SIG-M5 (cell line): Measurements from ENCODE around the gene LMBR1L.

Experiments used
- DNase-seq: peaks from one replicate; lab custom pipeline; 2025; lab: John Stamatoyannopoulos, UW

LMBR1L gene

DNA sequence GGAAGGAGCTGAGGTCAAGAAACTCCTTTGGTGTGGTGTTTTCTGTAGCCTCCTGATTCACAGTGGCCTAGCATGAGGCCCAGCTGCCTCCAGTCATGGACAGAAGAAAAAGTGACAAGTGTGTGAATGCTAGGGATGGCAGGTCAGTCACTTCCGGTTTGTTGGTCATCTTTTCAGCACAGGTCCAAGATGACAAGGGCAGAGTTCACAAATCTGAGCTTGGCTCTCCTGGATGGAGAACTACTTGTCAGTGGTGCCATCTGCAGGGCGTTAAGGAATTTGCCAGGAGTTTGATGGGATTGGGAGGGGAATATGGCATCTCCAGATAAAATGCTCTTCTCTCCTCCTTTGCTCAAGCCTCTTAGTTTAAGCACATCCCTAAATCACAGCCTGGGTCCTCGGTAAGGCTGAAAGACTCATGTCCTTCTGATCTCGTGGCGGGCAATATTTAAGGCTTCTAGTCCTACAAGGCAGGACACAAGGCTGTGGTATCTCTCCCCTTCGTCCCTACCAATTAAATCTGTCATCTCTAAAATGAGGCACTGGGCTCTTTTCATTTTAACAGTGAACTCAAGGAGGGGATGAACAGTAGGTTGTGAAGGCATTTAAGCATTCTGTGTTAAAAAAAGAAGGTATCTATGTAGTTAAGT is 10.5 kb upstream of the LMBR1L start:
- DNase-seq, result no peak

- no peak for DNase-seq
Measured at GRCh38 chr12:49111206-49111605, 559 bp upstream of the LMBR1L start.

DNA sequence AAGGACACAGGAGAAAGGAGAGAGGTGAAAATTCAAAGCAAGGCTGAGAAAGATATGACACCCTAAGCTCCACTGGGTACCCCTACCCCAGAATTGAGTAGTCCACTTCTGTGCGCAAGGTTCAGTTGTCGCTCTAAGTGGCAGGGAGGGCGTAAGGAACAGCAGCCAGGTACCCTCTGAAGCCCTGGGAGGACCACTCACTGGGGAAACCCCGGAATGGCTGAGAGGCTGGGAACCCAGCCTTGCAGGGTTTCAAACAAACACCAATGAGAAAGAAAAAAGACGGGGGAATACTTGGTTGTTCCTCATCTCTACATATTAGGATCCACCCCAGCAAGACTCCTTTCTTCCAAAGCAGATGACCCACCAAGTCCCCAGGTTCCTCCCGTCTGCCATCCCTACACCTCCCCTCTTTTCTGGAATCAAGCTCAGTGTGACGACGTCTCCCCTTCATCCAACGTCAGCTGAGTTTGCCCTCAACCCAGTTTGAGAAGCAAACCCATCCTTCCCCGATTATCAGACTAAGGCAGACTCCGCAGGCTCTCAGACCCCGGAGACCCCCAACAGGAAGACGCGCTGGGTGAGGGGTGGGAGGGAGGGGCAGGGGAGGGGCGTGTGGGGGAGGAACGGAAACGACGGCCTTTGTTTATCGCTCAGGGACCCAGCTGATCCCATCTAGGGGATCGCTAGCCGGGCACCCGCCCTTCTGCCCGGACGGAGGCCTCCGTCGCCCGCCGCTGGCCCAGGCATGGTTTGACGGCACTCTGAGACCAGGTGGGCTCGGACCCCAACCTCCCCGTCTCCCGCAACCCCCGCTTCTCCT is 795 bp downstream of the LMBR1L start:
- no peak for DNase-seq

DNA sequence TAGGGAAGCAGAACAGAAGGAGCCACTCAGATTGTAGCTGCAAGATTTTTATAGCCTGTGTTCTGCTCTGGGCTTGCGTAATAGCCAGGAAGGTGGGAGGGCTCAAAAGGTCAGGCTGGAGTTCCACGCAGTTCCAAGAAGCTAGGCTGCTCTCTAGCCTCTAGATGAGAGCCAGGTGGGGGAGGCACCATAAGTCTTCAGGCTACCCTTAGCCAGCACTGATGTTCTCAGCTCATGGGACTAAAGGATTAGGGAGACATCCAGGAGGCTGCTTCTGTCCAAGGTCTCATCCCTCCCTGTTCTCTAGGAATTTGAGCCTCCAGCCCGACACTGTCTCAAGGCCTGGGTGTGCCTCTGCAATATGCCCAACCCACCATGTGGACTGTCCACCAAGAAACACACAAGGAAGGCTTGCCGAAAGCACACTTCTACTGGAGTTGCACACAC is 1.7 kb downstream of the LMBR1L start:
- no peak for DNase-seq

- DNase-seq, result no peak
Measured at GRCh38 chr12:49105504-49106084, 5.1 kb downstream of the LMBR1L start.

GRCh38 chr12:49104822-49105221 is 5.8 kb downstream of the LMBR1L start:
- no peak for DNase-seq

GRCh38 chr12:49100380-49100779 is 10.3 kb downstream of the LMBR1L start:
- DNase-seq, result no peak

- no peak for DNase-seq
Measured at GRCh38 chr12:49098703-49099102, 11.9 kb downstream of the LMBR1L start.

DNA sequence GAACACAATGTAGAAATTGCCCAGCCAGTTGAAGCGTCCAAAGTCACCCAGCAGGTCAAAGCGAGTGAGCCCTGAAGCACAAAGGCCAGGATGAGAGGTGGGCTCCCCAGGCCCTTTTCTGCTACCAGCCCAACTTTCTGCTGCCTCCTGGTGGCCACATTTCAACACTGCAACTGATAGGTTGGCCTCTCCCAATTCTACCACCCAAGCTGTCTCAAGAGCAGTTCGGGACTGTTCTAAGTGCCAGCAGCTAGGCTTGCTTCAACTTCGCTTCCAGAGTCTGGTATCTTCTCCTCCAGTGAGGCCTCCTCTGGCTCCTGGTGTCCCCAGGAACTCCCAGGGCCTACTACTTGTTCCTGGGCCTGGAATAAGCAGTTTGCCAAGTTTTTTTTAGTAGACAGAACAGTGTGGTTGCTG is 12.6 kb downstream of the LMBR1L start:
- DNase-seq, result no peak

DNA sequence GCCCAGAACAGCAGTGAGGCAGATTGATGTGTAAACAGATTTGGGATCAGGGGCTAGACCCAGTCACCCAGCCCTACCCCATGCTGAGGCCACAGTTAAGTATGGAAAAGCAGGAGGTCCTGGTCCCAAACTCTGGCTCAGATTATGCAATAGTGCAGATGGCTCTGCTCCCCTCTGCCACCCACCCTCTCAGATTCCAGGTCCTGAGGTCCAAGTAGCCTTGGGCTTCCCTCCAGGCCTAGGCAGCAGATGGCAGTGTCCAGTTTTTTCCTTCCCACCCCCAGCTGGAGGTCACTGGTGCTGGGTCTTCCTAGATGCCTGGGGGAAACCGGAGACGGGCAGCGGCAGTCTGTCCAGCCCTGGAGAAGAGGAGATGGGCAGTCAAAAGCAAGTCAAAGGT is 13.3 kb downstream of the LMBR1L start:
- no peak for DNase-seq

- DNase-seq, result no peak
Measured at GRCh38 chr12:49094975-49095365, 15.7 kb downstream of the LMBR1L start.

- DNase-seq, result no peak
Measured at GRCh38 chr12:49094160-49094974, 16.3 kb downstream of the LMBR1L start, which contains the start of gene DHH. Gene DHH (minus strand): TSS chr12:49094801. CDS start chr12:49094512, 289 bp downstream.

GRCh38 chr12:49093792-49094159 is 16.9 kb downstream of the LMBR1L start:
- DNase-seq, result no peak

DNA sequence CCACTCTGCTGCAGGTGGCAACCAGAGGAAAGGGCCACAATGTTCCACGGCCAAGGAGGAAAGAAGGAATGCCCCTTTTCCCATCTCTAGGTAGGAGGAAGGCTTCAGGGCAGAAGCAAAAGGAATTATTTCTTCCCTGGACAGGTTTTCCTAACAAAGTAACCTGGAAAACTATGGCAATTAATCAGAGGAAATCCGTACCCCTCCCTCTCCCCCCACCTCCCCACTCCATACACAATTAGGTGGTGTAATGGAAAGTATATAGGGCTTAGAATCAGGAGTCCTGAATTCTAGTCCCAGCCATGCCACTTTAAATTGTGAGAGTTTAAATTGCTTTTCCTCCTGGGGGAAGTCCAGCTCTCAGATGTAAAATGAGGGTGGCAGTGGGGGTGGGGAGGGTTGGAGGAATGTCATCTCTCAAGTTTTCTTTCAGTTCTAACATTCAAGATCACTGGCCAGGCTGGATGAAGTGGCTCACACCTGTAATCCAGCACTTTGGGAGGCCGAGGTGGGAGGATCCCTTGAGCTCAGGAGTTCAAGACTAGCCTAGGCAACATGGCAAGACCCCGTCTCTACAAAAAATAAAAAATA is 17.7 kb downstream of the LMBR1L start:
- DNase-seq, result no peak

DNA sequence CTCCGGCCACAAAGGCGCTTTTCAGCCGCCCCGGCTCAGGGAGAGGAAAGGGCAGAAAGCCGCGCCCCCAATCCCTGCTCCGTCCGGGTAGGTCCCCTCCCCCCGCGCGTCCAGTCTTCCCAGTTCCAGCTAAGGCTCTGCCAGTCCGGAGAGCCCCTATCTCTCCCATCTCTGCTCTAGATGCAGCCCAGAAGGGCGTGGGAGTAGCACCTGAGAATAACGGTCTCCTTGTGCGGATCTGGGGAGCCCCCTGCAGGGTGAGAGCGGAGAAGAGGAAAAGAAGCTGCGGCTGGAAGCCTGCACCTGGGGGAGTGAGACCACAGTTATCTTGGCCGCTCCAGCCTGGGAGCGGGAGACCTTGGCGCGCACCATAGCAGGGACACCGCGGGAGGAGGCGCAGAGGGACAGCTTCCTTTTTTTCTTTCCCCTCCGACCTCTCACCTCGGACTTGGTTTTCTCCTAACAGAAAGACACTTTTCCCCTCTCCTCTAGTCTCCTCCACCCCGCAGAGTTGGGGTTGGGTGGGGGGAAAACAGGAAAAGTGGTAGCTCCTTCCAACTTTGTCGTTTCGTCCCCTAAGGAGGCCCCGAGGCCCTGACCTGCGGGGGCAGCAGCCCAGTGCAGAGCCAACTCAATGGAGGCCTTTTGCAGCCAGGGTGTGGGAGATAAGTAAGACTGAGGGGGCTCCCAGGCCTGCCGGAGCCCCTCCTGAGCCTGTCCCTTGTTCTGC is 18.4 kb downstream of the LMBR1L start:
- no peak for DNase-seq

GRCh38 chr12:49091836-49092085 is 18.9 kb downstream of the LMBR1L start:
- no peak for DNase-seq

DNA sequence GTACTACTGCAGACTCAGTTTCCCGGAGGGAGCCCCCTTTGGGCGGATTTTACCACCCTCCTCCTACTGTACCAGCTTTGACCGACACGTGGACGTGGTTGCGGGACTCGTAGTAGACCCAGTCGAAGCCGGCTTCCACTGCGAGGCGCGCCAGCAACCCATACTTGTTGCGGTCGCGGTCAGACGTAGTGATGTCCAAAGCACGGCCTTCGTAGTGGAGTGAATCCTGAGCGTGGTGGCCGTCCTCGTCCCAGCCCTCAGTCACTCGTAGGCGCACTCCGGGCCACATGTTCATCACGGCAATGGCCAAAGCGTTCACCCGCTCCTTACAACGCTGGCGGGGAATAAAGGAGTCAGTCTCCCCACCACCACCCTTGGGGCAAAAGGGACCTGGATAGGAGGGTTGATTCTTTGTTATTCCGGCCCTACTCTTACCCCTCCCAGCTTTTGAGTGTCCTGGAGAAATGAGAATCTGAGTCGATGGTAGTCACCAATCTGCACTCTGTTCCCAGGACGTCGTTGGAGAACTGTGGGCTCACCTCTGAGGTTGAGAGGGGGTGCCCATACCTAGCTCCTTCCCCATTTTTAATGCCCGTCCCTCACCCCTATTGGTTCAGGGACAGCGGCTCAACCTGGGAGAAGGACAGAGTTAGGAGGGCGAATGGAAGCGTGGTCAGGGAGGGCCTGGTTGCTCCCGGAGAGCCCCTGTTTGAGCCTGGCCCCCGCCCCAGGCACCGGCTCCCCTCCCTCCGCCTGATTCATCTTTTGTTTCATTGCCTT is 19.4 kb downstream of the LMBR1L start:
- no peak for DNase-seq

DNA sequence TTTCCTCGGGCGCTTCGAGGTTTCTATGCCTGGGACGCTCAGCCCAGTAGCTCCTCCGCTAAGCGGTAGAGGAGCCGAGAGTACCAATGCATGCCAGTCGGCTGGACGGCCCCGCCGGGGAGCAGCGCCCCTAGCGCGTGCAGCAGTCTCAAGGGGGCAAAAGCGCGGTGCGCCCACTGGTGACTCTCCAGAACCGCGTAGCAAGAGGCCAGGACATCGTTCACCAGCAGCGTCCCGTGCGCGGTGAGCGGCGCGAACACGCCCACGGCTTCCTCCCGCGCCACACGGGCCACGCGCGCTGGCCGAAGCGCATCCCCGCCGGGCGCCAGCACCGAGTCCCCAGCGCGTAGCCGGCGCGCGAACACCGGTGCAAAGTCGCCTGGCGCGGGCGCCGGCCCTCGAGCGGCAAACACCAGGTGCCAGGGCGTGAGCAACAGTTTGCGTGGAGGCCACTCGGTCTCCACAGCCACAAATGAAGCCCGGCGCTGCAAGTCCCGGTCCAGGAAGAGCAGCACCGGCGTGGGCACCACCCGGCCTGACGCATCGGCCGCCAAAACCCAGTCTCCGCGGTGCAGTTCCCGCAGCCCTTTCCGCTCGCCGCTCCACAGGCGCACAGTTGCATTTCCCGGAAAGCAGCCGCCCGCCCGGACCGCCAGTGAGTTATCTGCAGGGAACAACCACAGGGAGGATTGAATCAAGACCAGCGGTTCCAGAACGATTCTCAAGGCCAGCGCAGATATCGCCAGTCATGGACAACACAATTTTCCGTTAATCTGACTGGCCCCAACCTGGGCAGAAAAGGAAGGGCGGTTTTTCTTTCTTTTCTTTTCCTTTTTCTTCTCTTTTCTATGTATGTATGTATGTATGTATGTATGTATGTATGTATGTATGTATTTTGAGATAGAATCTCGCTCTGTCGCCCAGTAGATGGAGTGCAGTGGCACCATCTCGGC is 20.6 kb downstream of the LMBR1L start:
- no peak for DNase-seq

DNA sequence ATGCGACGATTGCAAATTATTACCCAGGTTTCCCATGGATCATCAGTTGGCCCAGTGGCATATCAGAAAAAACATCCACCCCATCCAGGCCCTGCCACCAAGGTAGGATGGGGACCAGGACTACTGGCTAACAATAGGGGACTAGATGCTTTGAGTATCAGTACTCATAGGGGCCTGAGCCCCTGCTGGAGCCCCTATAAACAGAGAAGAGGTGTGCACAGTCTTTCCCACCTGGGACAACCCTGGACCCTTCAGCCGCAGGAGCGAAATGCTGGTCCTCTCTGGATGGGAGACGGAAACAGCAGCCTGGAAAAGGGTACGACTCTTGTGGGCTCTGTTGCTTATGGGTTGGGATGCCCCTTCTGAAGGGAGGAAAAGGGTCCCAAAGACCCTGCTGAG is 21.7 kb downstream of the LMBR1L start:
- DNase-seq, result no peak
